GM15510 (cell line): ENCODE measurements around the gene DNAL1.

Experiments
- POLR2A ChIP-seq: IDR thresholded peaks from 3 replicates; pipeline ENCODE4 v1.6.1; 2011; ENCODE audit warnings: borderline replicate concordance; ENCODE audit not compliant: insufficient read length; ENCODE audit errors: extremely low read depth

The DNAL1 gene

GRCh38 chr14:73633116-73634010, 11.4 kb upstream of the DNAL1 start:
- no peak for TF ChIP-seq POLR2A

- TF ChIP-seq POLR2A: no peak
These were observed 10.6 kb upstream of the DNAL1 start for GRCh38 chr14:73634011-73634833.

DNA sequence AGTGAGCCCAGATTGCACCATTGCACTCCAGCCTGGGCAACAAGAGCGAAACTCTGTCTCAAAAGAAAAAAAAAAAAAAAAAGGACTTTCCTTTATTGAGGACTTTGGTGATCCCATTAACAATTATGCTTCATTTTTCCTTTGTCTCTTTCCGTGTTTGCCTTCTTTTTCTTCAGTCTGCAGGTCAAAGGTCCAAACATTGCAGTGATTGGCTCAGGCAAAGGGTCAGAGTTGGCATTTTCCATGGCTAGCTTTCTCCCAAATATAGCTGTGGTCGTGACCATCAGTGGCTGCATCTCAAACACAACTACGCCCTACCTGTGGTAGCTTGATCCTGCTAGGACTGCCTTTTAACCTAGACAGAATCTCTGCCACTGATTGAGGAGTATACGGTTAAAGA, 7.0 kb upstream of the DNAL1 start:
- TF ChIP-seq POLR2A: no peak

- TF ChIP-seq POLR2A: no peak
These were observed 3.9 kb upstream of the DNAL1 start for GRCh38 chr14:73640796-73641365.

DNA sequence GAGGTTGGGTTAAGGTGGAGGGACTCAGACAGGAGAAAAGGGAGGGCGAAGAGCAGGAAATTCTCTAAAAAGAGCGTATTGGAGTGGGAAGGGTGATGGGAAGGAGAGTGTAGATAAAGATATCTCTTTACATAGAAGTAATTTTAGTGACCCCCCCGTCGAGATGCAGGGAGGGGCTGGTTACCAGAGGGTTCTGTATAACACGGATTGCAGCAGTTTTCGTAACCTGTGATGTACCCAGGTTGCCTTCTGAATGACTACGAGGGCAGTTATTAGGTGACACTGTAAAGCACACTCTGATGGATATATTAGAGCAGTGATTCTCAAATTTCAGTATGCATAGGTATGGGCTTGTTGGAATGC, 443 bp downstream of the DNAL1 start:
- TF ChIP-seq POLR2A: no peak

DNA sequence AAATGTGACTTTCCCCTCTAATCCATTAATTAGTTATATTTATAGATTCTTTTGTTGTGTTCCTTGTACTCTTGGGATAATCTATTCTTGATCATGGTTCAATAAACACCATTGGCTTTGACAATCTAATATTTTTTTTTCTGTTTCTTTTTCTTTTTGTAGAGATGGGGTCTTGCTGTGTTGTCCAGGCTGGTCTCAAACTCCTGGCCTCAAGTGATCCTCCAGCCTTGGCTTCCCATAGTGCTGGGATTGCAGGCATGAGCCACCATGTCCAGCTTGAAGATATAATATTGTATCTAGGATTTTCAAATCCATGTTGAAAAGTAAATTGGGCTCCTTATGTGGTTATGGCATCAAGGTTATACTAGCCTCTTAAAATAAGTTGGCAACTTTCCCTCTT, 6.2 kb downstream of the DNAL1 start:
- TF ChIP-seq POLR2A: no peak

DNA sequence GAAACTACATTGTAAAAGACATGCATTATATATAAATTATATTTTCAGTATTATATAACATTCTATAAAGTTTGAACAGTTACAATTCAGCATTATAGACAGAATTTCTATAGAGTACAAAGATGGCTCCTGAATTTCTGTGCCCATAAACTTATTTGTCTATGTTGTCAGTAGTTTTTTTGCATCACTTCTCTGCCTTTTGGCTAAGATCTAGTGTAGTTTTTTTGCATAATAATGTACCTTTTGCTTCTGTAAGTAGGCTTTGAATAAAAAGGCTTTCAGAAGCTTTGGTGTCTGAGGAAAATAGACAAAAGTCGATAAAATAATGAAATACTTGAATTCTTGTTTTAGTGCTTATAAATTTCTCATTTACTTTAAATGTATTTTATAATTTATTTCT, 11.1 kb downstream of the DNAL1 start:
- no peak for TF ChIP-seq POLR2A

GRCh38 chr14:73660511-73660910, 15.7 kb downstream of the DNAL1 start:
- no peak for TF ChIP-seq POLR2A

GRCh38 chr14:73661872-73662271, 17.1 kb downstream of the DNAL1 start:
- no peak for TF ChIP-seq POLR2A

DNA sequence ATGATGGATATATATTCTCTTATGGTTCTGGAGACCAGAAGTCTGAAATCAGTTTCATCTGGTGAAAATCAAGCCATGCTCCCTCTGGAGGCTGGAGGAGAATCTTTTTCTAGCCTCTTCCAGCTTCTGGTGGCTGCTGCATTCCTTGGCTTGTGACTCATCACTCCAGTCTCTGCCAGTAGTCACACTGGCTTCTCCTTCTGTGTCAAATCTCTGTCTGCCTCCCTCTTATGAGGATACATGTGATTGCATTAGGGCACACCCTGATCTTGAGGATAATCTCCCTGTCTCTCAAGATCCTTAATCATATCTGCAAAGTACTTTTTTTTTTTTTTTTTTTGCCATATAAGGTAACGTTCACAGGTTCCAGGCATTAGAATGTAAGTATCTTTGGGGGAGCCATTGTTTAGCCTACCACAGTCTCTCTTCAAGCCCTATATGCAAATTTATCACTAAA, 17.7 kb downstream of the DNAL1 start:
- TF ChIP-seq POLR2A: no peak

DNA sequence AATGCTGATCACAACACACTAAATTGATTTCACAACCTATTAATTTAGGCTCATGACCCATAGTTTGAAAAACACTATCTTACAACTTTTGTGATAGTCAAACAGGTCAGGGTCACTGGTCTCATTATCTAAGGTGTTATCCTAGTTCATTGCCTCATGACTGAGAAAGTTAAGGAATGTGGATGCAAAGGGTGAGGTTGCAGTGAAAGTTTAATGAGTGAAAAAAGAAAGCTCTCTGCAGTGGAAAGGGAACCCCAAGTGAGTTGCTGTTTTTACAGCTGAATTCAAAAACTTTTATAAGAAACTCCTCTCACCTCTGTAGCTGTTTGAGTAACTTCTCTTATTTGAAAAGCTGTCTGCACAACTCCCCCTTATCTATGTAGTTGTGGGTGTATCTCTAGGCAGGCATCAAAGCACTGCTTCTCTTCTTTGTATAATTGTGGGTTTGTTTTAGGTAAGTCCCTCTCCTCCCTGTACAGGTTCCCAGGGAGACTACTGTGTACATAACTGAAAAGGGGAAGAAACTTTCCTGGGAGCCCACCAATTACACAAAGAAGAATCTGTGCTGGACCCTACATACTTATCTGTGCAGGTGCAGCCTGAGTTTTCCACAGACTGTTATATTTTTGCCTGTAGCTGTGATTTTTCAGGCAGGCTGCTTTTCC, 18.9 kb downstream of the DNAL1 start:
- TF ChIP-seq POLR2A: no peak

- TF ChIP-seq POLR2A: no peak
These were observed 20.3 kb downstream of the DNAL1 start for GRCh38 chr14:73665130-73665529.

GRCh38 chr14:73666583-73666982, 21.8 kb downstream of the DNAL1 start:
- TF ChIP-seq POLR2A: no peak

- no peak for TF ChIP-seq POLR2A
These were observed 23.1 kb downstream of the DNAL1 start for GRCh38 chr14:73667854-73668253.

- no peak for TF ChIP-seq POLR2A
These were observed 30.2 kb downstream of the DNAL1 start for GRCh38 chr14:73674986-73675385.
